Measurements from ENCODE around the gene OLIG1. TPM values are rescaled to one million over a fixed set of nuclear protein-coding genes. Genes with fewer than 3 reads are reported as not detected.

Gene OLIG1
- polyA plus RNA-seq, 3 donors = 20.0 to 51.0 (median 40.7) TPM

GRCh38 chr21:33042812-33043211 lies 27.1 kb upstream of the OLIG1 start:
- H4K20me1 ChIP-seq (ENCODE audit: insufficient read depth, low read length) = no peaks in the 10 kb centered on the region
- H3K9ac ChIP-seq (ENCODE audit: insufficient read depth, low read length, poor library complexity, severe bottlenecking) = no peak overlapping the region
- WGBS (ENCODE audit: insufficient coverage) = 100% methylated on average over 3 of the region's 4 CpGs
- no peak overlapping the region for H3K4me3 ChIP-seq (replicated peaks in 1 of 3; ENCODE audit: low read depth in 2 of 3, low read length in 3 of 3)
- Mint-ChIP-seq H3K36me3 (peaks cover 2 to 5% of the 10 kb centered on the region in 2 donors), H3K4me3 (no peak overlapping the region), H3K27me3 (ENCODE audit: low read depth in 3 of 3) (peaks cover 0 to 2% (median 0%) of the 10 kb centered on the region in 3 donors), H3K27ac (no peak overlapping the region), H3K9me3 (peaks cover 0 to 2% (median 0%) of the 10 kb centered on the region in 7 donors), H3K4me1 (peaks cover 9% of the 10 kb centered on the region)
- no peaks in the 10 kb centered on the region for H3K36me3 ChIP-seq (replicated peaks in 1 of 2; ENCODE audit: control insufficient read depth in 1 of 2, insufficient read depth in 2 of 2, low read length in 2 of 2)
- no peaks in the 10 kb centered on the region for H3K79me2 ChIP-seq (ENCODE audit: insufficient read depth, low read length)
- TF ChIP-seq CTCF (IDR thresholded peaks at IDR 0.05) = no peak
- H3K27me3 ChIP-seq (ENCODE audit: control insufficient read depth in 2 of 2, insufficient read depth in 2 of 2, low read length in 2 of 2) = no peaks in the 10 kb centered on the region
- H3K27ac ChIP-seq (ENCODE audit: low read depth in 1 of 2, low read length in 2 of 2) = no peak overlapping the region
- H3K4me2 ChIP-seq (replicated peaks; ENCODE audit: extremely low read depth, low read length, poor library complexity, severe bottlenecking) = no peak overlapping the region
- H3K9me3 ChIP-seq (replicated peaks in 1 of 2; ENCODE audit: control insufficient read depth in 1 of 2, insufficient read depth in 1 of 2, low read length in 2 of 2) = no peaks in the 10 kb centered on the region
- intact Hi-C loops (cut with micrococcal nuclease) = no loop called here
- H2AFZ ChIP-seq (ENCODE audit: insufficient read depth, low read depth, low read length, poor library complexity, severe bottlenecking) = no peak overlapping the region
- no peak for DNase-seq
- peaks cover 3% of the 10 kb centered on the region in 2 donors for H3K4me1 ChIP-seq (ENCODE audit: control insufficient read depth in 1 of 2, insufficient read depth in 2 of 2, low read length in 2 of 2)

DNA sequence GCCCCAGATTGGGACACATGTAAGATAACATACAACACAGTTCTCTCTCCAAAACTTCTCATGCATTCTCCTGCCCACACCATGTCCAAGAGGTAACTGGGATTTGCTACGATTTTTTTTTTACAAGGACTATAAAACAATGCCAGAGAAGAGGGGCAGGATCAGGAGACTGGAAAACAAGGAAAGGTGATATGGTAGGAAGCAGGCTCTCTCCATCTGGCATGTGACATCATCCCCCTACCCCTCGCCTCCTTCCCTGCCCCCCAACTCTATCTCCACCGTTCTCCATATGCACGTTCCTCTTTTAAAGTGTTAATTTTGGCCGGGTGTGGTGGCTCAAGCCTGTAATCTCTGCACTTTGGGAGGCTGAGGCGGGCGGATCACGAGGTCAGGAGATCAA lies 23.5 kb upstream of the OLIG1 start:
- H3K4me3 ChIP-seq (replicated peaks in 1 of 3; ENCODE audit: low read depth in 2 of 3, low read length in 3 of 3) = no peak overlapping the region
- no peaks in the 10 kb centered on the region for H4K20me1 ChIP-seq (ENCODE audit: insufficient read depth, low read length)
- no peak for DNase-seq
- no peak overlapping the region for H3K4me2 ChIP-seq (replicated peaks; ENCODE audit: extremely low read depth, low read length, poor library complexity, severe bottlenecking)
- H3K27me3 Mint-ChIP-seq (ENCODE audit: low read depth in 3 of 3) = peaks cover 0 to 3% (median 0%) of the 10 kb centered on the region in 3 donors
- WGBS (ENCODE audit: insufficient coverage) = no CpG with 5 or more reads among the region's 8 CpGs
- H3K27ac ChIP-seq (ENCODE audit: low read depth in 1 of 2, low read length in 2 of 2) = no peak overlapping the region
- intact Hi-C loops (cut with micrococcal nuclease) = no loop called here
- no peak for TF ChIP-seq CTCF (IDR thresholded peaks at IDR 0.05)
- no peaks in the 10 kb centered on the region for H3K36me3 ChIP-seq (replicated peaks in 1 of 2; ENCODE audit: control insufficient read depth in 1 of 2, insufficient read depth in 2 of 2, low read length in 2 of 2)
- no peaks in the 10 kb centered on the region for H3K4me1 ChIP-seq (ENCODE audit: control insufficient read depth in 1 of 2, insufficient read depth in 2 of 2, low read length in 2 of 2)
- H3K4me1 Mint-ChIP-seq = peaks cover 5% of the 10 kb centered on the region
- no peak overlapping the region for H3K4me3 Mint-ChIP-seq
- peaks cover 0 to 3% of the 10 kb centered on the region in 2 donors for H3K36me3 Mint-ChIP-seq
- no peak overlapping the region for H2AFZ ChIP-seq (ENCODE audit: insufficient read depth, low read depth, low read length, poor library complexity, severe bottlenecking)
- H3K9ac ChIP-seq (ENCODE audit: insufficient read depth, low read length, poor library complexity, severe bottlenecking) = no peak overlapping the region
- no peaks in the 10 kb centered on the region for H3K9me3 ChIP-seq (replicated peaks in 1 of 2; ENCODE audit: control insufficient read depth in 1 of 2, insufficient read depth in 1 of 2, low read length in 2 of 2)
- no peak overlapping the region for H3K27ac Mint-ChIP-seq
- H3K9me3 Mint-ChIP-seq = peaks cover 0 to 3% (median 0%) of the 10 kb centered on the region in 7 donors
- H3K27me3 ChIP-seq (ENCODE audit: control insufficient read depth in 2 of 2, insufficient read depth in 2 of 2, low read length in 2 of 2) = no peaks in the 10 kb centered on the region
- H3K79me2 ChIP-seq (ENCODE audit: insufficient read depth, low read length) = no peaks in the 10 kb centered on the region
